GM12878 (cell line): ENCODE measurements around the gene MPHOSPH8. TPM values are rescaled to one million over a fixed set of nuclear protein-coding genes. Genes with fewer than 3 reads are reported as not detected.

ENCODE experiments used
- ATF7 ChIP-seq: fragments of 450-650 bp; IDR thresholded peaks from 2 replicates; pipeline ENCODE4 v1.6.1; 2016; ENCODE audit warnings: low read depth, mild to moderate bottlenecking
- BACH1 ChIP-seq: fragments of 450-650 bp; IDR thresholded peaks from 2 replicates; pipeline ENCODE4 v1.6.1; 2017; ENCODE audit warnings: mild to moderate bottlenecking, borderline replicate concordance
- DPF2 ChIP-seq: fragments of 450-650 bp; IDR thresholded peaks from 2 replicates; pipeline ENCODE4 v1.6.1; 2017; ENCODE audit warnings: mild to moderate bottlenecking
- E2F4 ChIP-seq: IDR thresholded peaks from 2 replicates; pipeline ENCODE4 v1.6.1; 2012; ENCODE audit warnings: low read depth, low read length, improper control_type of control experiment
- EED ChIP-seq: sonication (generic); IDR thresholded peaks from 2 replicates; pipeline ENCODE4 v1.6.1; 2016; ENCODE audit warnings: antibody characterized with exemption, low read depth
- EP300 ChIP-seq, 2 experiments: fragments of 150-350 bp in 1 of 2; IDR thresholded peaks; 2 replicates each; pipeline ENCODE4 v1.6.1; 2011 to 2012; ENCODE audit warnings: low read depth in 2 of 2, low read length in 2 of 2, borderline replicate concordance in 1 of 2, improper control_type of control experiment in 1 of 2, inconsistent platforms in 1 of 2; ENCODE audit not compliant: control insufficient read depth in 1 of 2
- EZH2 ChIP-seq: IDR thresholded peaks from 2 replicates; pipeline ENCODE4 v1.6.1; 2012; ENCODE audit warnings: low read depth, mild to moderate bottlenecking, control low read depth, inconsistent platforms, low read length, borderline replicate concordance; ENCODE audit not compliant: control insufficient read depth
- FOS ChIP-seq: IDR thresholded peaks from 3 replicates; pipeline ENCODE4 v1.6.1; 2011; ENCODE audit warnings: borderline replicate concordance; ENCODE audit not compliant: insufficient read length; ENCODE audit errors: extremely low read depth
- GABPA ChIP-seq: IDR thresholded peaks from 2 replicates; pipeline ENCODE4 v1.6.1; 2014; ENCODE audit warnings: antibody characterized with exemption, low read depth, mild to moderate bottlenecking, inconsistent platforms
- HSF1 ChIP-seq: fragments of 150-350 bp; IDR thresholded peaks from 2 replicates; pipeline ENCODE4 v1.6.1; 2014; ENCODE audit warnings: mild to moderate bottlenecking, low read depth, low read length
- NFXL1 ChIP-seq: fragments of 450-650 bp; IDR thresholded peaks from 2 replicates; pipeline ENCODE4 v1.6.1; 2017; ENCODE audit warnings: antibody characterized with exemption, mild to moderate bottlenecking, borderline replicate concordance
- NFYB ChIP-seq: IDR thresholded peaks from 2 replicates; pipeline ENCODE4 v1.6.1; 2011; ENCODE audit warnings: low read depth, mild to moderate bottlenecking, low read length, improper control_type of control experiment, moderate library complexity; ENCODE audit not compliant: insufficient read depth
- NRF1 ChIP-seq: conservative IDR thresholded peaks from 2 replicates; pipeline ENCODE4 v1.6.1; 2011; ENCODE audit warnings: mild to moderate bottlenecking, low read depth, low read length, improper control_type of control experiment
- POLR2AphosphoS5 ChIP-seq: IDR thresholded peaks from 2 replicates; pipeline ENCODE4 v1.6.1; 2011; ENCODE audit warnings: mild to moderate bottlenecking, low read length, inconsistent platforms
- SMAD5 ChIP-seq: IDR thresholded peaks from 2 replicates; pipeline ENCODE4 v1.6.1; 2016; ENCODE audit warnings: antibody characterized with exemption, low read depth
- SMC3 ChIP-seq: IDR thresholded peaks from 2 replicates; pipeline ENCODE4 v1.6.1; 2011; ENCODE audit warnings: low read length, improper control_type of control experiment, borderline replicate concordance
- SREBF1 ChIP-seq: IDR thresholded peaks from 2 replicates; pipeline ENCODE4 v1.6.1; 2012; ENCODE audit warnings: mild to moderate bottlenecking, low read length
- SRF ChIP-seq, 2 experiments: IDR thresholded peaks; 2 replicates each; pipeline ENCODE4 v1.6.1; 2011; ENCODE audit warnings: low read depth in 2 of 2, low read length in 2 of 2, mild to moderate bottlenecking in 1 of 2, moderate library complexity in 1 of 2
- TCF3 ChIP-seq: IDR thresholded peaks from 2 replicates; pipeline ENCODE4 v1.6.1; 2012; ENCODE audit warnings: low read depth, mild to moderate bottlenecking, low read length, borderline replicate concordance; ENCODE audit not compliant: insufficient read depth
- ZNF622 ChIP-seq: fragments of 450-650 bp; IDR thresholded peaks from 2 replicates; pipeline ENCODE4 v1.6.1; 2017; ENCODE audit warnings: mild to moderate bottlenecking, inconsistent platforms
- ZNF687 ChIP-seq: fragments of 450-650 bp; IDR thresholded peaks from 2 replicates; pipeline ENCODE4 v1.6.1; 2017; ENCODE audit warnings: mild to moderate bottlenecking, moderate library complexity
- ZSCAN29 ChIP-seq: fragments of 450-650 bp; IDR thresholded peaks from 2 replicates; pipeline ENCODE4 v1.6.1; 2017; ENCODE audit warnings: mild to moderate bottlenecking, moderate library complexity
- polyA plus RNA-seq, 11 experiments: library from polyadenylated mRNA; depleted of rRNA in 4 of 11; unstranded in 6 of 11; stranded (reverse) in 5 of 11; fragments of >200 nt; fragmentation: Nextera tagmentation in 4 of 11; fragmentation: Illumina TruSeq in 1 of 11; extraction: Ambion mirVana in 4 of 11; extraction: Trizol in 1 of 11; gene quantifications; 1 replicate in 1 of 11; 2 replicates in 10 of 11; pipeline versions ENCODE4 v1.2.1 to v1.2.3, GENCODE V29; 2011 to 2016; ENCODE audit warnings: inconsistent platforms in 2 of 11, missing spikeins in 2 of 11, low read depth in 1 of 11
- total RNA-seq, 4 experiments: library from RNA; depleted of rRNA in 3 of 4; stranded (reverse); fragments of >200 nt in 3 of 4; fragmentation: Illumina TruSeq in 1 of 4; extraction: Trizol in 1 of 4; gene quantifications; 2 replicates each; pipeline versions ENCODE4 v1.2.1 to v1.2.3, GENCODE V29; 2013 to 2021

MPHOSPH8 gene
- total and polyA plus RNA-seq, 10 of the 15 experiments (the other 5 are each of a cell fraction or from before 2014, with no cell fraction given) = 15.9 to 34.9 (median 26.9) TPM

GRCh38 chr13:19586904-19587634 is 46.4 kb upstream of the MPHOSPH8 start (continued):
- TF ChIP-seq ZNF687 = peak; percentile 53
- TF ChIP-seq NRF1 = no peak
- no peak for TF ChIP-seq SREBF1
- peak; percentile 59 for TF ChIP-seq ATF7
- TF ChIP-seq GABPA = peak; percentile 93
- TF ChIP-seq E2F4 = no peak
- no peak for TF ChIP-seq FOS
- no peak; a peak in 1 of 4 replicates for TF ChIP-seq EP300 (IDR thresholded peaks at IDR 0.05; ENCODE audit: borderline replicate concordance in 1 of 2, control insufficient read depth in 1 of 2, low read depth in 2 of 2, low read length in 2 of 2)
- TF ChIP-seq POLR2AphosphoS5 = peak; percentile 71
- no peak for TF ChIP-seq EED
- no peak for TF ChIP-seq ZSCAN29
- peak in 1 of 2 experiments; percentile 59; a peak in 1 of 4 replicates for TF ChIP-seq SRF (IDR thresholded peaks at IDR 0.05; ENCODE audit: low read depth in 2 of 2, low read length in 2 of 2)
- TF ChIP-seq NFXL1 = no peak
- TF ChIP-seq EZH2 = no peak
- 0 out of 2 replicates have a peak, but pooled peaks have one; percentile 8 for TF ChIP-seq SMC3
- peak; percentile 31; the same call in 1 of the 2 replicates for TF ChIP-seq SMAD5
- no peak for TF ChIP-seq ZNF622
- TF ChIP-seq DPF2 = peak; percentile 73; the same call in 1 of the 2 replicates
- TF ChIP-seq TCF3 = no peak
- TF ChIP-seq NFYB = no peak
- TF ChIP-seq HSF1 = no peak
- no peak for TF ChIP-seq BACH1
